Spleen (tissue), 11 donors: ENCODE results near the gene PGBD5. TPM values are rescaled to one million over a fixed set of nuclear protein-coding genes. Genes with fewer than 3 reads are reported as not detected.

Source experiments
- DNase-seq: peaks from one replicate; pipeline ENCODE4 v3.0.0-alpha.2; 2020
- H3K27ac ChIP-seq, 8 donors: fragments of 200-600 bp; sonication (generic) in 7 of 8; 1 replicate in 4 of 8; 2 replicates in 4 of 8; pipeline versions ENCODE4 v1.5.0 to v1.8.0; 2016 to 2021; ENCODE audit warnings: inconsistent platforms in 4 of 8, mild to moderate bottlenecking in 4 of 8, moderate library complexity in 1 of 8
- H3K27me3 ChIP-seq, 7 donors: fragments of 200-600 bp; sonication (generic) in 6 of 7; replicated peaks in 1 of 7; 1 replicate in 4 of 7; 2 replicates in 3 of 7; pipeline versions ENCODE4 v1.5.0 to v1.8.0; 2016 to 2021; ENCODE audit warnings: inconsistent platforms in 3 of 7, mild to moderate bottlenecking in 1 of 7
- H3K36me3 ChIP-seq, 6 donors: fragments of 200-600 bp; sonication (generic) in 5 of 6; 1 replicate in 4 of 6; 2 replicates in 2 of 6; pipeline versions ENCODE4 v1.5.0 to v1.8.0; 2016 to 2021; ENCODE audit warnings: inconsistent platforms in 2 of 6
- H3K4me1 ChIP-seq, 6 donors: fragments of 200-600 bp; sonication (generic) in 5 of 6; 1 replicate in 3 of 6; 2 replicates in 3 of 6; pipeline versions ENCODE4 v1.5.0 to v1.8.0; 2016 to 2021; ENCODE audit warnings: inconsistent platforms in 3 of 6
- H3K4me3 ChIP-seq, 8 donors: fragments of 200-600 bp; sonication (generic) in 7 of 8; 1 replicate in 4 of 8; 2 replicates in 4 of 8; pipeline versions ENCODE4 v1.5.0 to v1.8.0; 2016 to 2021; ENCODE audit warnings: inconsistent platforms in 4 of 8, mild to moderate bottlenecking in 4 of 8, moderate library complexity in 2 of 8
- H3K9me3 ChIP-seq, 8 donors: fragments of 200-600 bp; sonication (generic) in 7 of 8; 1 replicate in 4 of 8; 2 replicates in 4 of 8; pipeline versions ENCODE4 v1.5.0 to v1.8.0; 2016 to 2021; ENCODE audit warnings: inconsistent platforms in 4 of 8
- CTCF ChIP-seq, 11 experiments: fragments of 200-600 bp in 7 of 11; fragments of 450-650 bp in 4 of 11; sonication (generic) in 4 of 11; IDR thresholded peaks in 8 of 11; conservative IDR thresholded peaks in 3 of 11; 1 replicate in 7 of 11; 2 replicates in 4 of 11; pipeline versions ENCODE4 v1.4.0 to v1.8.0; 2016 to 2021; ENCODE audit warnings: antibody characterized with exemption in 11 of 11, inconsistent platforms in 4 of 11, mild to moderate bottlenecking in 1 of 11
- POLR2A ChIP-seq, 3 donors: fragments of 450-650 bp; IDR thresholded peaks; one replicate each; pipeline ENCODE4 v1.5.1; 2017; ENCODE audit warnings: antibody characterized with exemption in 3 of 3, mild to moderate bottlenecking in 1 of 3
- POLR2AphosphoS5 ChIP-seq, 3 donors: sonication (generic); formaldehyde crosslinking; IDR thresholded peaks; one replicate each; pipeline ENCODE4 v1.5.1; 2017; ENCODE audit warnings: antibody characterized with exemption in 3 of 3
- WGBS, 5 donors: extraction: QIAGEN DNeasy Blood & Tissue Kit in 3 of 5; methylation state at CpG; one replicate each; pipeline versions ENCODE4 v1.1.5 to v1.1.7; 2013 to 2018; 5-methylcytosine and 5-hydroxymethylcytosine counted together
- intact Hi-C: fragments of 100-400 bp; cut with DNase I; formaldehyde crosslinking; loops from one replicate; pipeline ENCODE4 v1.15.0; 2023; ENCODE audit warnings: low total_unique reads
- polyA plus RNA-seq, 3 donors: library from polyadenylated mRNA; stranded (reverse); fragments of 200-250 nt; gene quantifications; one replicate each; pipeline ENCODE4 v1.2.1, GENCODE V29; 2013
- total RNA-seq, 7 donors: library from RNA; depleted of rRNA in 3 of 7; stranded (reverse); fragments of >200 nt in 3 of 7; fragmentation: NEBNext Ultra II Directional in 4 of 7; extraction: Animal tissue kit (Norgen Biotek cat#: 25700) in 4 of 7; gene quantifications; one replicate each; pipeline versions ENCODE4 v1.1.0 to v1.2.1, GENCODE V29; 2016 to 2021
- donor health status: healthy with polysubstance abuse.
- donor health status: DM: no; HTN: no; CAD: no; lungs with moderate emphysema.
- donor health status: DM: no; HTN: no; CAD: no.
- donor health status: Bipolar disorder and iron deficiency.
- donor health status: healthy.
- donor health status: DM: no; HTN: no; CAD: no.
- donor health status: DM: yes; HTN: yes; CAD: no.

PGBD5 gene
- total and polyA plus RNA-seq, 10 donors, result 0.07 to 6.7 (median 3.0) TPM

DNA sequence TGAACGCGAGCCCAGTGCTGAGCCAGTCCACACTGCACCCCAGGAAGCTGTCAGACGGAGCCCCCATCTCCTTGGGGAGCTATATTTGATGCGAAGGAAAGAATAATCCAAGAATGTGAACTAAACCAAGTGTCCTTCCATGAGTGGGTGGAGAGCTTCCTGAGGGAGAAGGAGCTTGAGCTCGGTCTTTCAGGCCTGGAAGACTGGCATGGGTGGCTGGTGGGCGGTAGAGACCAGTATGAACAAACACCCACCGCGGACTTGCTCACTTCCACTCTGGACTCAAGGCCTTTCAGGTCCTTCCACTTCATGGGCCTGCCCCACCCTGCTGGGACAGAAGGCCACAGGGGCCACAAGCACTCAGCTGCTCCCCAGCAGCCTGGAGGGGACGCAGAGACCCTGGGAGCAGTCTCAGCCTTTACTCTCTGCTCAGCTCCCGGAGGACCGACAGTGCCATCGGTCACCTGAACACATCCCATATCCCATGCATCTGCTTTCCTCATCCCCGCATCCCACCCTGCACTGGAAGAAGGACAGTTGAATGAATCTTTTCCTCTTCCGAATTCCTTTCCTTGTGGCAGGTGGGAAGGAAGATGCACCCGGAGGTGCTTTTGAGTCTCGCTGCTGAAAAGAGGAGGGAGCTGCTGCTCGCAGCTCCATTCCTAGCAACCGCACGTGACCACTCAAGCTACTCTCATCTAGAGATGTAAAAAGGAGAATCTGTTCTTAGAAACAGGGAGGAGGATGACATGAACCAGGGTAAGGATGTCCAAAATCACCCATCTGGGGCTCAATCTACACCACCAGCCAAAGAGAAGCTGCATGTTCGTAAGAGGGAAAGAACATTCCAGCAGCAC is 92.3 kb downstream of the PGBD5 start:
- Histone ChIP-seq H3K27ac (no peak overlapping the region), H3K9me3 (no peaks in the 10 kb centered on the region), H3K4me3 (no peak overlapping the region), H3K36me3 (no peaks in the 10 kb centered on the region), H3K27me3 (peaks cover 0 to 28% (median 0%) of the 10 kb centered on the region in 7 donors), H3K4me1 (no peaks in the 10 kb centered on the region)
- peak; percentile 50 for DNase-seq
- intact Hi-C loops, result no loop called here
- no peak for TF ChIP-seq POLR2AphosphoS5 (IDR thresholded peaks at IDR 0.05)
- no peak for TF ChIP-seq POLR2A (IDR thresholded peaks at IDR 0.05)
- no peak for TF ChIP-seq CTCF (IDR thresholded peaks at IDR 0.05 in 8 of 11, conservative IDR thresholded peaks at IDR 0.05 in 3 of 11)
- WGBS, 5 donors, result 87 to 90% (median 88%) methylated on average over 19 to 20 of the region's 20 CpGs

DNA sequence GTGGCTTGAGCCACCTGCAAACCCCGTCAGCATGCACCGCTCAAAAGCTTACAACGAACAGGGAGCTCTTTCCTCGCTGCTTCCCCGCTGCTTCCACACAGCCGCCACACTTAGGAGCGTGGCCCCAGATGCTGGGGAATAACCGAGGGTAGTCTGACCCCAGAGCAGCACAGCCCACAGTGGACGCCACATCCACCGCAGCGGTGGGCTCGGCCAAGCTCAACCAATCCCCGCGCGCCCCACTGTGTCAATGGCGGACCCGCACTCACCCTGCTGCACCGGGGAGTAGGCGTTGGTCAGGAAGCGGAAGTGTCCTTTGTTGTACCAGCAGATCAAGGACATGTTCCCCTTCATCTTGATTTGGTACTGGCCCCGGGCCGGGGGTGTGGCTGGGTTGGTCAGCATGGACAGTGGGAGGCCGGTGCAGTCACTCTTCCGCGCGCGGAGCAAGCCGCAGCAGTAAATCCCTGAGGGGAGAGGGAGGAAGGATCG is 93.5 kb downstream of the PGBD5 start:
- Histone ChIP-seq H3K27ac (no peak overlapping the region), H3K4me3 (no peak overlapping the region), H3K36me3 (no peaks in the 10 kb centered on the region), H3K4me1 (peaks cover 0 to 2% (median 0%) of the 10 kb centered on the region in 6 donors), H3K27me3 (peaks cover 0 to 28% (median 0%) of the 10 kb centered on the region in 7 donors), H3K9me3 (no peaks in the 10 kb centered on the region)
- 64 to 93% (median 83%) methylated on average over 20 to 29 of the region's 29 CpGs for whole genome bisulfite sequencing, 5 donors
- TF ChIP-seq CTCF (IDR thresholded peaks at IDR 0.05 in 8 of 11, conservative IDR thresholded peaks at IDR 0.05 in 3 of 11) (no peak), POLR2AphosphoS5 (IDR thresholded peaks at IDR 0.05) (no peak), POLR2A (IDR thresholded peaks at IDR 0.05) (no peak)
- intact Hi-C loops, result no loop called here
- DNase-seq, result peak; percentile 64

GRCh38 chr1:230332061-230332460 is 94.1 kb downstream of the PGBD5 start:
- Histone ChIP-seq H3K4me3 (no peak overlapping the region), H3K27ac (no peak overlapping the region), H3K9me3 (no peaks in the 10 kb centered on the region), H3K4me1 (peaks cover 0 to 8% (median 0%) of the 10 kb centered on the region in 6 donors), H3K36me3 (no peaks in the 10 kb centered on the region), H3K27me3 (peaks cover 0 to 26% (median 0%) of the 10 kb centered on the region in 7 donors)
- 81 to 83% (median 82%) methylated on average over 8 of the region's 8 CpGs for WGBS, 5 donors
- TF ChIP-seq POLR2A (IDR thresholded peaks at IDR 0.05) (no peak), CTCF (IDR thresholded peaks at IDR 0.05 in 8 of 11, conservative IDR thresholded peaks at IDR 0.05 in 3 of 11) (no peak), POLR2AphosphoS5 (IDR thresholded peaks at IDR 0.05) (no peak)
- intact Hi-C loops, result no loop called here
- peak; percentile 18 for DNase-seq

DNA sequence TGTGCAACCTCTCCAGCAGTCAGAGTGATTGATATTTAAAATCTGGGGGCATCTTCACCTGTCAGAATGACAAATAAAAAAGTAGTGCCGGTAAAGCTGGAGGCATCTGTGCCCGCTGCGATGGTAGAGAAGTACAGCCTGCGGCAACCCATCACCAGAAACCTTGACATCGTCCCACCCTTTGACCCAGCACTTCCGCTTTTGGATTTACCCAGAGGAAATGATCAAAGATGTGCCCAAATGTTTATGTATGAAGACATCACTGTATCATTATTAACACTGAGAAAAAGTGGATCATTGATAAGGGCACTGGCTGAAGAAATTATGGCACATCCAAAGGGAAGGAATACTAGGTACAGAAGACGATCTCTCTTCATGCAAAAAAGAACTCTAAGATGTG is 96.0 kb downstream of the PGBD5 start:
- intact Hi-C loops, result no loop called here
- H3K4me3 ChIP-seq, result no peak overlapping the region
- H3K4me1 ChIP-seq, result peaks cover 0 to 11% (median 0%) of the 10 kb centered on the region in 6 donors
- no peaks in the 10 kb centered on the region for H3K9me3 ChIP-seq
- WGBS, 5 donors, result 72 to 85% (median 80%) methylated on average over 7 of the region's 7 CpGs
- no peaks in the 10 kb centered on the region for H3K36me3 ChIP-seq
- TF ChIP-seq POLR2A (IDR thresholded peaks at IDR 0.05) (no peak), CTCF (IDR thresholded peaks at IDR 0.05 in 8 of 11, conservative IDR thresholded peaks at IDR 0.05 in 3 of 11) (no peak)
- H3K27me3 ChIP-seq, result peaks cover 0 to 18% (median 0%) of the 10 kb centered on the region in 7 donors
- DNase-seq, result peak; percentile 1
- H3K27ac ChIP-seq, result no peak overlapping the region
